GM23248 (cell line): ENCODE results near the gene SPTSSA. TPM values are rescaled to one million over a fixed set of nuclear protein-coding genes. Genes with fewer than 3 reads are reported as not detected.

ENCODE experiments used
- DNase-seq: peaks from one replicate; pipeline ENCODE4 v3.0.0-alpha.2; 2015
- H2AFZ ChIP-seq: fragments of 200-600 bp; sonication (generic); 2 replicates; pipeline ENCODE4 v1.6.1; 2016; ENCODE audit warnings: antibody characterized with exemption
- H3F3A ChIP-seq: fragments of 200-600 bp; sonication (generic); 2 replicates; pipeline ENCODE4 v1.6.1; 2016; ENCODE audit warnings: mild to moderate bottlenecking, antibody characterized with exemption, mixed run types; ENCODE audit not compliant: insufficient read depth
- H3K27ac ChIP-seq: fragments of 200-600 bp; sonication (generic); 2 replicates; pipeline ENCODE4 v1.5.1; 2016; ENCODE audit warnings: mild to moderate bottlenecking
- H3K27me3 ChIP-seq: fragments of 200-600 bp; sonication (generic); replicated peaks from 2 replicates; pipeline ENCODE4 v1.6.1; 2016; ENCODE audit warnings: mild to moderate bottlenecking; ENCODE audit not compliant: insufficient read depth
- H3K36me3 ChIP-seq: fragments of 200-600 bp; sonication (generic); 2 replicates; pipeline ENCODE4 v1.6.1; 2016; ENCODE audit warnings: low read depth, mild to moderate bottlenecking
- H3K4me1 ChIP-seq: fragments of 200-600 bp; sonication (generic); 2 replicates; pipeline ENCODE4 v1.6.1; 2016; ENCODE audit warnings: mild to moderate bottlenecking; ENCODE audit not compliant: insufficient read depth
- H3K4me2 ChIP-seq: fragments of 200-600 bp; sonication (generic); one replicate; pipeline ENCODE4 v1.6.1; 2016; ENCODE audit warnings: mild to moderate bottlenecking; ENCODE audit not compliant: unreplicated experiment
- H3K4me3 ChIP-seq: fragments of 200-600 bp; sonication (generic); 2 replicates; pipeline ENCODE4 v1.5.1; 2016; ENCODE audit warnings: mild to moderate bottlenecking
- H3K79me2 ChIP-seq: fragments of 200-600 bp; sonication (generic); 2 replicates; pipeline ENCODE4 v1.6.1; 2016; ENCODE audit warnings: mild to moderate bottlenecking; ENCODE audit not compliant: insufficient read depth
- H3K9ac ChIP-seq: fragments of 200-600 bp; sonication (generic); 2 replicates; pipeline ENCODE4 v1.6.1; 2016; ENCODE audit warnings: mild to moderate bottlenecking
- H3K9me2 ChIP-seq: fragments of 200-600 bp; sonication (generic); 2 replicates; pipeline ENCODE4 v1.6.1; 2016; ENCODE audit warnings: mixed run types, mild to moderate bottlenecking, moderate library complexity; ENCODE audit not compliant: insufficient read depth
- H3K9me3 ChIP-seq: fragments of 200-600 bp; sonication (generic); one replicate; pipeline ENCODE4 v1.6.1; 2017; ENCODE audit warnings: low read depth
- H4K20me1 ChIP-seq: fragments of 200-600 bp; sonication (generic); 2 replicates; pipeline ENCODE4 v1.6.0; 2016; ENCODE audit not compliant: insufficient read depth
- EZH2 ChIP-seq: fragments of 200-600 bp; sonication (generic); IDR thresholded peaks from 2 replicates; pipeline ENCODE4 v1.6.1; 2018; ENCODE audit warnings: antibody characterized with exemption, mild to moderate bottlenecking; ENCODE audit not compliant: insufficient read depth, poor library complexity, severe bottlenecking
- EZH2phosphoT487 ChIP-seq: fragments of 200-600 bp; sonication (generic); IDR thresholded peaks from 2 replicates; pipeline ENCODE4 v1.6.1; 2018; ENCODE audit warnings: antibody characterized with exemption, moderate library complexity, mild to moderate bottlenecking, low read depth; ENCODE audit not compliant: insufficient read depth
- WGBS, 2 experiments: methylation state at CpG; one replicate each; pipeline ENCODE4 v1.1.6; 2015 to 2017; ENCODE audit warnings: low lambda C conversion rate in 2 of 2, low coverage in 1 of 2; ENCODE audit errors: missing lambda C conversion rate in 2 of 2; 5-methylcytosine and 5-hydroxymethylcytosine counted together
- in situ Hi-C: fragments of 300-500 bp; cut with MboI; formaldehyde crosslinking; loops from 2 replicates; pipeline ENCODE4 v1.15.0; 2020
- polyA plus RNA-seq: library from polyadenylated mRNA; unstranded; fragments of >200 nt; fragmentation: Nextera tagmentation; extraction: Ambion mirVana; gene quantifications from 2 replicates; pipeline ENCODE4 v1.2.1, GENCODE V29; 2016
- total RNA-seq: library from RNA; depleted of rRNA; stranded (reverse); fragments of >200 nt; shearing (Covaris generic); gene quantifications from 2 replicates; pipeline ENCODE4 v1.2.3, GENCODE V29; 2014

SPTSSA gene
- total and polyA plus RNA-seq, 2 experiments from 2014 or later = 13.5 to 19.0 TPM

GRCh38 chr14:34475163-34475562 lies 13.1 kb upstream of the SPTSSA start:
- no peaks in the 10 kb centered on the region for H3K36me3 ChIP-seq
- no peak overlapping the region for H3K27ac ChIP-seq
- no peaks in the 10 kb centered on the region for H3K9me3 ChIP-seq
- TF ChIP-seq EZH2phosphoT487 = no peak
- no peak for TF ChIP-seq EZH2
- in situ Hi-C loops = no loop called here
- H3K9me2 ChIP-seq = no peaks in the 10 kb centered on the region
- 62 to 86% methylated on average over 3 to 6 of the region's 6 CpGs for WGBS, 2 experiments
- no peaks in the 10 kb centered on the region for H4K20me1 ChIP-seq
- no peaks in the 10 kb centered on the region for H3K79me2 ChIP-seq
- H3K9ac ChIP-seq = no peak overlapping the region
- no peak for DNase-seq
- no peak overlapping the region for H2AFZ ChIP-seq
- H3K27me3 ChIP-seq = no peaks in the 10 kb centered on the region
- no peak overlapping the region for H3K4me3 ChIP-seq
- H3K4me2 ChIP-seq = no peak overlapping the region
- H3F3A ChIP-seq = no peaks in the 10 kb centered on the region
- no peaks in the 10 kb centered on the region for H3K4me1 ChIP-seq

- WGBS, 2 experiments = 68 to 75% methylated on average over 2 of the region's 2 CpGs
- Histone ChIP-seq H3K9me2 (no peaks in the 10 kb centered on the region), H3K36me3 (no peaks in the 10 kb centered on the region), H3F3A (no peaks in the 10 kb centered on the region), H3K9ac (no peak overlapping the region), H3K79me2 (no peaks in the 10 kb centered on the region), H3K4me2 (no peak overlapping the region), H4K20me1 (no peaks in the 10 kb centered on the region), H3K9me3 (no peaks in the 10 kb centered on the region), H3K27ac (no peak overlapping the region), H2AFZ (no peak overlapping the region), H3K27me3 (no peaks in the 10 kb centered on the region), H3K4me1 (no peaks in the 10 kb centered on the region), H3K4me3 (no peak overlapping the region)
- DNase-seq = no peak
- in situ Hi-C loops = no loop called here
- TF ChIP-seq EZH2 = no peak
- TF ChIP-seq EZH2phosphoT487 = no peak
Measured at GRCh38 chr14:34474187-34474679, 12.2 kb upstream of the SPTSSA start.

GRCh38 chr14:34472706-34473279 lies 10.8 kb upstream of the SPTSSA start:
- no peak overlapping the region for H2AFZ ChIP-seq
- no peaks in the 10 kb centered on the region for H3K27me3 ChIP-seq
- in situ Hi-C loops = no loop called here
- H4K20me1 ChIP-seq = no peaks in the 10 kb centered on the region
- H3F3A ChIP-seq = no peaks in the 10 kb centered on the region
- H3K4me2 ChIP-seq = no peak overlapping the region
- whole genome bisulfite sequencing, 2 experiments = 75 to 78% methylated on average over 6 of the region's 6 CpGs
- no peaks in the 10 kb centered on the region for H3K79me2 ChIP-seq
- H3K9me3 ChIP-seq = no peaks in the 10 kb centered on the region
- no peak for TF ChIP-seq EZH2phosphoT487
- TF ChIP-seq EZH2 = no peak
- H3K36me3 ChIP-seq = no peaks in the 10 kb centered on the region
- H3K9ac ChIP-seq = no peak overlapping the region
- DNase-seq = no peak
- H3K4me3 ChIP-seq = no peak overlapping the region
- no peaks in the 10 kb centered on the region for H3K9me2 ChIP-seq
- H3K27ac ChIP-seq = no peak overlapping the region
- no peaks in the 10 kb centered on the region for H3K4me1 ChIP-seq

- no peak for TF ChIP-seq EZH2
- TF ChIP-seq EZH2phosphoT487 = no peak
- Histone ChIP-seq H3K9ac (no peak overlapping the region), H3K4me3 (no peak overlapping the region)
Measured at GRCh38 chr14:34470319-34470718, 8.3 kb upstream of the SPTSSA start.

GRCh38 chr14:34466691-34467090 lies 4.7 kb upstream of the SPTSSA start:
- Histone ChIP-seq H3K27ac (no peak overlapping the region), H3K9me2 (no peaks in the 10 kb centered on the region), H4K20me1 (no peaks in the 10 kb centered on the region), H3K9me3 (no peaks in the 10 kb centered on the region), H3K4me3 (no peak overlapping the region), H3K4me1 (no peaks in the 10 kb centered on the region), H3K36me3 (no peaks in the 10 kb centered on the region), H3K79me2 (no peaks in the 10 kb centered on the region), H3F3A (no peaks in the 10 kb centered on the region), H2AFZ (no peak overlapping the region), H3K9ac (no peak overlapping the region), H3K27me3 (no peaks in the 10 kb centered on the region), H3K4me2 (no peak overlapping the region)
- no peak for TF ChIP-seq EZH2phosphoT487
- no peak for TF ChIP-seq EZH2
- DNase-seq = no peak
- in situ Hi-C loops = no loop called here
- 90 to 95% methylated on average over 2 of the region's 2 CpGs for WGBS, 2 experiments

More at GRCh38 chr14:34470319-34470718, 8.3 kb upstream of the SPTSSA start:
- no peak overlapping the region for H3K27ac ChIP-seq
- no peaks in the 10 kb centered on the region for H3K4me1 ChIP-seq
- DNase-seq = no peak
- in situ Hi-C loops = no loop called here
- H3K4me2 ChIP-seq = no peak overlapping the region
- no peaks in the 10 kb centered on the region for H3K9me2 ChIP-seq
- H4K20me1 ChIP-seq = no peaks in the 10 kb centered on the region
- no peaks in the 10 kb centered on the region for H3K79me2 ChIP-seq
- no peaks in the 10 kb centered on the region for H3K9me3 ChIP-seq
- H3K27me3 ChIP-seq = no peaks in the 10 kb centered on the region
- H2AFZ ChIP-seq = no peak overlapping the region
- H3K36me3 ChIP-seq = no peaks in the 10 kb centered on the region
- no peaks in the 10 kb centered on the region for H3F3A ChIP-seq
